ENCODE measurements around the gene RC3H1. TPM values are rescaled to one million over a fixed set of nuclear protein-coding genes. Genes with fewer than 3 reads are reported as not detected.

RC3H1 gene
- total and polyA plus RNA-seq, 10 of the 15 experiments (the other 5 are each of a cell fraction or from before 2014, with no cell fraction given): 1.4 to 33.9 (median 11.8) TPM

DNA sequence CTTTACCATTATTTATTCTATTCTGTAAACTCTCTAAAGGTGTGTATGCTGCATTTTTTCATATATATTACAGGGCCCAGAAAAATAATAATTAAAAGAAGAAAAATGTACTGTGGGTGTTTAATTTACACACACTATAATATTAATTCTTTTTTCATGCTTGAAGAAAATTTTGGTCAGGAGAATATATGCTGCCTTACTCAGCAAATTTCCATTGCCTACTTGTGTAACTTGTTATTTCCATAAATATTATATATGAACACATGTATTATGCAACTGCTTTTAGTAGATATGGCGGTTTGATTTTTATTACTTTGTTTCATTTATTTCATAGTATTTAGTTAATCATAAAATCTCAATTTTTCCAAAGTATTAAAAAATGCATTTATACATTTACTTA lies 58.7 kb downstream of the RC3H1 start (continued):
- TF ChIP-seq ZBTB33 (IDR thresholded peaks at IDR 0.05) (no peak), STAT1 (conservative IDR thresholded peaks at IDR 0.05) (no peak), FOS (IDR thresholded peaks at IDR 0.05; ENCODE audit: borderline replicate concordance, extremely low read depth, insufficient read length) (no peak)

DNA sequence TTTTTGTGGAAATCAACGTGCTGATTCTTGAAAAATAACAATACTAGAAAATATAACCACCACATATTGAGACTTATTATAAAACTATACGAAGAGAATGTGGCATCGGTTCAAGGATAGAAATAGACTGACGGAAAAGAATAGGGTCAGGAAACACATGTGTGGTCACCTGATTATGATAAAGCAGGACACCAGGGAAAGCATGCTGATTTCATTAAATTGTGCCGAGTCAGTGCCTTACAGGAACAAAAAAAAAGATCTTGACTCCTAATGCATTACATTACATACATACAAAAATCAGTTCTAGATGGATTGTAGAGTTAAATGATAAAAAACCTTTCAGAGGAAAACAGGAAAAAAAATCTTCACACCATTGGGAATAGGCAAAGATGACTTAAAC lies 61.5 kb downstream of the RC3H1 start:
- ATAC-seq (no peak), DNase-seq (ENCODE audit: low read depth, low spot score) (no peak), FAIRE-seq (no peak)
- ChIA-PET CTCF (no interaction called here), SMC1A (ENCODE audit: uncharacterized antibody, unreplicated experiment) (interaction anchor here (1.4 kb wide), 1 partner anchor 10 kb away, joined by 4 read pairs; no protein-coding TSS in a partner anchor), RAD21 (ENCODE audit: unreplicated experiment) (no interaction called here), POLR2A (no interaction called here)
- BruUV-seq (replicated peaks): no TSS peak
- Histone ChIP-seq H3K79me2 (ENCODE audit: control insufficient read depth, insufficient read depth, low read length) (no peaks in the 10 kb centered on the region), H3K9me3 (replicated peaks; ENCODE audit: control insufficient read depth, insufficient read depth, low read length) (no peaks in the 10 kb centered on the region), H3K4me3 (no peak overlapping the region), H4K20me1 (ENCODE audit: control insufficient read depth, insufficient read depth) (no peaks in the 10 kb centered on the region), H3K4me1 (ENCODE audit: control insufficient read depth, insufficient read depth, low read length) (no peaks in the 10 kb centered on the region), H3K4me2 (ENCODE audit: control insufficient read depth, insufficient read depth) (no peak overlapping the region), H3K27ac (ENCODE audit: control insufficient read depth, insufficient read depth) (no peak overlapping the region), H2AFZ (ENCODE audit: control insufficient read depth, low read depth, low read length) (no peak overlapping the region), H3K36me3 (ENCODE audit: control insufficient read depth in 2 of 2, insufficient read depth in 2 of 2, low read length in 1 of 2) (peaks cover 8 to 36% of the 10 kb centered on the region in 2 experiments), H3K9ac (ENCODE audit: control insufficient read depth, insufficient read depth, low read length) (no peak overlapping the region), H3K27me3 (replicated peaks in 1 of 2; ENCODE audit: control insufficient read depth in 2 of 2, insufficient read depth in 2 of 2, low read length in 1 of 2) (no peaks in the 10 kb centered on the region)
- in situ Hi-C loops (cut with MboI): no loop called here
- 90% methylated on average over 5 of the region's 5 CpGs for WGBS (ENCODE audit: insufficient coverage, insufficient replicate concordance, low lambda C conversion rate, missing lambda C conversion rate)
- intact Hi-C loops (cut with micrococcal nuclease; ENCODE audit: unreplicated experiment): no loop called here
- no peak for TF ChIP-seq NFIC (IDR thresholded peaks at IDR 0.05; ENCODE audit: low read depth, low read length)
- no peak for TF ChIP-seq HSF1 (IDR thresholded peaks at IDR 0.05; ENCODE audit: low read depth, low read length)
- no peak for TF ChIP-seq ZNF217 (IDR thresholded peaks at IDR 0.05)
- TF ChIP-seq NFYB (IDR thresholded peaks at IDR 0.05; ENCODE audit: insufficient read depth, low read depth, low read length): no peak
- TF ChIP-seq SUZ12 (IDR thresholded peaks at IDR 0.05; ENCODE audit: unreplicated experiment): no peak
- TF ChIP-seq PBX3 (IDR thresholded peaks at IDR 0.05; ENCODE audit: insufficient replicate concordance, low read depth, low read length): no peak
- no peak for TF ChIP-seq ZNF622 (IDR thresholded peaks at IDR 0.05)
- no peak for TF ChIP-seq SMAD1 (IDR thresholded peaks at IDR 0.05; ENCODE audit: low read depth, partially characterized antibody)
- TF ChIP-seq HDAC6 (IDR thresholded peaks at IDR 0.05; ENCODE audit: unreplicated experiment): no peak
- no peak for TF ChIP-seq HDGF (IDR thresholded peaks at IDR 0.05)
- TF ChIP-seq ZBED1 (IDR thresholded peaks at IDR 0.05; ENCODE audit: borderline replicate concordance): no peak
- TF ChIP-seq JUND (IDR thresholded peaks at IDR 0.05; ENCODE audit: low read depth, low read length): no peak
- no peak for TF ChIP-seq ZBTB11 (CRISPR knock-in tag; IDR thresholded peaks at IDR 0.05)
- no peak for TF ChIP-seq YBX1 (IDR thresholded peaks at IDR 0.05)
